ENCODE data around the gene TBX3.

TBX3 gene

DNA sequence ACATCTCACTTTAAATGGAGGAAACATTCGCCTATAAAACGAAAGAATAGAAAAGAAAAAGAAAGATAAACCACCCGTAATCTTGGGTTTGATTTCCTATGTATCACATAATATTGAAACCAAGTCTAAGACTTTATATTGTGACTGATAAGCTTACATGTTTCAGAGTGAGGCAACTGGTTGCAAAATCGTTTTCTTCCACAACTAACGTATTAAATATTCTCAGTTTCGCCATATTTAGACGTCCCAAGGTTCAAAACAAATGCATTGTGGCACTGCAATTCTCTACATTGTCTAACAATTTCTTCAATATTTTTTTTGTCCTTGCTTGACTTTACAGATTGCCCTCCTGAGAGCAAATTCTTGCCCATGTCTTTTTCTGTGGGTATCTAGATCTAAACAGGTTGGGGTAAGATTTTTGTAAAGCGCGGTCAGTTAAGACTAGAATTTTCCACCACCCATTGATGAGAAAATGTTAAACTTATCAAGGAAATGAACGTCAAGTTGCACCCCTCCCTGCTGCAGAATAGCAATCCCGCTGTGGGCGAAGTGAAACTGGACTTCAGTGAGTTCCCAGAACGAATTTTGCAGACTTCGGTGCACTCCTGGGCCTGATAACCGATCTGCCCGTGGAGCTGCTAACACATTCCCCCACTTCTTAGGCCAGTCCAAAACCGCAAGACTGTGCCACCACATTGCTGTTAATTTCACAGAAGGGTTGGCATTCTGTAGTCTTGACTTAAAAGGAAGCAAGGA lies 2.7 kb downstream of the TBX3 start:
- no peak for DNase-seq

- no peak for DNase-seq
Measured at GRCh38 chr12:114680604-114681069, 3.3 kb downstream of the TBX3 start.

GRCh38 chr12:114679942-114680341 lies 4.0 kb downstream of the TBX3 start:
- DNase-seq, result no peak

- DNase-seq, result no peak
Measured at GRCh38 chr12:114679452-114679875, 4.5 kb downstream of the TBX3 start.

DNA sequence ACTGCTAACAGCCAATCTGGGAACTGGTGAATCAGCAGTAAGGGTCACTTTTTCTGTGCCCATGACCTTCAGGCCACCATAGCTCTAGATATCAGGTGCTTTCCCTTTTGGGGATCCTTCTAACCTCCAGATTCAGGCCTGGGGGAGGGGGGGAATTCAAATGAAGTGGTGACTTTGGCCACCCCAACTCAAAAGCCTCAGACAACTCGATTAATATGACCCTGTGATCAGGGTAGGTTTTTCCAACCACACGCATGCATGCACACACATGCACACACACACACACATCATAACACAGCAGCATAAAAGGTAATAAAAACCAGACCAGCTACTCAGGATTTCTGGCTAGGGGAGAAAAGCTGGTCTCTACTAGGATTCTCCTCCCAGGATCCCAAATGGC lies 5.3 kb downstream of the TBX3 start:
- DNase-seq, result no peak

- no peak for DNase-seq
Measured at GRCh38 chr12:114678028-114678427, 5.9 kb downstream of the TBX3 start.

DNA sequence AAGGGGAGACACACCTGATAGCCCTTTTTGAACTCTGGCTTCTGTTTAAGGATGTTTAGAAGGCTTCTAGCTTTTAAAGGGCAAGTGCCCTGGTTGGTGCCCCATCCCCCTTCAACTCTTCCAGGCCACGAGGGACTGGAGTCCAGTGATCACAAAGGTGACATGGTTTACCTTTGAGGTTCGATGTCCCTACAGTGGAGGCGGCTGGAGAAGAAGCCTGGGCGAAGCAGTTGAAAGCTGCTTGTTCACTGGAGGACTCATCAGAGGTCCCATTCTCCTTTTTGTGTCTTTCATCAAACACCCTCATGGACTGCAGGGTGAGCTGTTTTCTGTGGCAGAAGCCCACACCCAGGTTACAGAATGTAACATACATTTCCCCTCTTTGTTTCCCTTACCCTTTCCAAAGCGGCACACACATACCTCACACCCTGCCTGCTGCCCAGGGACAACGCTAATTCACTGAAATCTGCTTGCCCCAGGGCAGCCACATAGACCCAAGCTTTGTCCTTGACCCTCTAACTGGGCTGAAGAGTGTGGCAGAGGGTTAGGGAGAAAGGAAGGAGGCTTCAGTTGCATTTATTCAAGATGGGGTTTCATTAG lies 7.7 kb downstream of the TBX3 start:
- DNase-seq, result no peak

GRCh38 chr12:114674251-114675047 lies 9.5 kb downstream of the TBX3 start:
- DNase-seq, result no peak

GRCh38 chr12:114673901-114674250 lies 10.1 kb downstream of the TBX3 start:
- no peak for DNase-seq

DNA sequence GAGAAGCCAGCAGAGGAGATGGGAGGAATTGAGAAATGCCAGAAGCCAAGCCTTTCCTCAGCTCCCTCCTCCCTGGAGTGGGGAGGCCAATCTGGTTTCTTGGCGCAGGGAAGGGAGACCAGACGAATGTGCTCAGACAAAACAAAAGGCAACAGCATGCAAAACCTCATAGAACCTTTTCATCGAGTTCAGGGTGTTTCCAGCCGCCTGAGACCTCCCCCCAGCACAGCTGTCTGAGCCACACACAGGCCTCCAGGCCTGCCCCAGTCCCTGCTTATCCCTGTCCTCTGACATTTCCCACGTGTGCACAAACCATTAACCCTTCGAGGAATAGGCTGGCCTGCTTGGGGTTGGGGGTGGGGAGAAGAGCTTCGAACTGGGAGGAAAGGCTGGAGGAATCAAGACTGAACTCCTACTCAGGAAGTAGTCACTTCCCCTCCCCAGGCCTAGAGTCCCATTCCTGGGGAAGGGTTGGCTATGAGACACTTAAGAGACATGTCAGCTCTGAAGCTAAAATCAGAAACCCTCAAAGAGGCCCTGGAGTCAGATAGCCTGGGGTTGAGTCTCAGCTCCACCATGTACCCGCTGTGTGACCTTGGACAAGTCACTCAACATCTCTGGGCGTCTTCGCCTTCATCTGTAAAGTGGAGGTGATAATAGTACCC lies 10.7 kb downstream of the TBX3 start:
- DNase-seq, result no peak

- no peak for DNase-seq
Measured at GRCh38 chr12:114672817-114673168, 11.2 kb downstream of the TBX3 start.

DNA sequence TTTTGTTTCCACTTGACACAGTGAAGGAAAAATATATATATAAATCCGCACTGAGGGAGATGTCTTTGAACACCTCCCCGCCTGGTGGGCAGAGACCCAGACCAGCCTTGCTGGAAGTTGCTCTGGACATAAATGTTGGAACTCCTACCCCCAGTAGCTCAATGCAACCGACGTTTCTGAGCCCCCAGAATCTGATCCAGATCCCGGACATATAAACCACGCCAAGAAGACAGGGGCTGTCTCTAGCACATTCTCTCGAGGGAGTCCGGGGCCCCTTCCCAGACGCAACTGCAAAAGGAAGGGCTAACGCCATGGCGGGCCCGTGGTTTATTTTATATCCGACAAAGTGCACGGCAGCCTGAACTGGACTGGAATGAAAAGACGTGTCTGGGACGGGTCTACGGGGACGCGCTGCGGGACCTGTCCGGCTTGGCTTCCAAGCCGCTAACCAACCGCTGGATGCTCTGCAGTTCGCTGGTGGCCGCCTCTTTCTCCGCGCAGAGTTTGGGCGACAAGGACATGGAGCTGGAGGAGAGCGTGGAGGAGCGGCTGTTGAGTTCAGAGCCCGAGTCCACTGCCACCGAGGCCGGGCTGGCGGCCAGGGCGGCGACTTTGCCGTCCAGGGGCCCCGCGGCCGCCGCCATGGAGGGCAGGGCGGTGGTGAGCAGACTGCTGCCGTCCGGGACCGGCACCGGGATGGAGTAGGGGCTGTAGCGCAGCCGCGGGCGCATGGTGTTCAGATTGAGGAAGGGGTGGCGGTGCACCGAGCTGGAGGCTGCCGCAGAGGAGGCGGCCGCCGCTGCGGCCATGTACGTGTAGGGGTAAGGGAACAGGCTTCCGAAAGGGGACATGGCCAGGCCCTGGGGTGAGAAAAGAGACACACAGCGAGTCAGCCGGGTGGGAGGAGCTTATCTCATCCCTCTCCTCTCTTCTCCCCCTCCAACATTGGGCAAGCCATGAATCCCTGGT lies 12.2 kb downstream of the TBX3 start:
- DNase-seq, result no peak

- no peak for DNase-seq
Measured at GRCh38 chr12:114671066-114671442, 12.9 kb downstream of the TBX3 start.

DNA sequence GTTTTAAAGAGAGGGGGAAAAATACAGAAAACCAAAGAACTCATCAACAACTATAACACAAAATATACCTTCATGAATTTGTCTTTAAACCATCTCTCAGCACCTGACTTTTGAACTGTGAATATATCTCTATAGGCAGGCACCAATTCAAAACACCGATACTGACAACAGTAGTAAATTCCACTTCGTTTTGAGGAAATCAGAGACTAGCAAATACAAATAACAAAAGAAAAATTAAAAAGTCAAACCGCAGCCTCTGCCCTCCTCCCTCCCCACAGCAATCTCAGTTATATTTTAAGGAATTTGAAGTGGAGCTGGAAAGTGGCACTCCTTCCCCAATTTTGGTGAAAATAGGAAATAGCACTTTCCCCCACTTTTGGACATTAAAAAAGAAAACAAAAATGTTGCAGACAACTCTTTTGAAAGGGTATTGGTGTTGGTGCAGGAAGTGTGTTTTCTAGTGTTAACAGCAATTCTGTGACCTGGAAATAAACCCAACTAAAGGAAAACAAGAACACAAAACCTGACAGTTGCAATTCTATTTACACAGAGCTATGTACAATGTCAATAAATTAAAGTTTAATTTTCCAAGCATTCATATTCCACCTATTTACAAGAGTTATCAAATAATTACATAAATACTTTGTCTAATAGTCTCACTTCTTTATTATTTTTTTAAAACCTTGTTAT lies 13.5 kb downstream of the TBX3 start:
- no peak for DNase-seq

DNA sequence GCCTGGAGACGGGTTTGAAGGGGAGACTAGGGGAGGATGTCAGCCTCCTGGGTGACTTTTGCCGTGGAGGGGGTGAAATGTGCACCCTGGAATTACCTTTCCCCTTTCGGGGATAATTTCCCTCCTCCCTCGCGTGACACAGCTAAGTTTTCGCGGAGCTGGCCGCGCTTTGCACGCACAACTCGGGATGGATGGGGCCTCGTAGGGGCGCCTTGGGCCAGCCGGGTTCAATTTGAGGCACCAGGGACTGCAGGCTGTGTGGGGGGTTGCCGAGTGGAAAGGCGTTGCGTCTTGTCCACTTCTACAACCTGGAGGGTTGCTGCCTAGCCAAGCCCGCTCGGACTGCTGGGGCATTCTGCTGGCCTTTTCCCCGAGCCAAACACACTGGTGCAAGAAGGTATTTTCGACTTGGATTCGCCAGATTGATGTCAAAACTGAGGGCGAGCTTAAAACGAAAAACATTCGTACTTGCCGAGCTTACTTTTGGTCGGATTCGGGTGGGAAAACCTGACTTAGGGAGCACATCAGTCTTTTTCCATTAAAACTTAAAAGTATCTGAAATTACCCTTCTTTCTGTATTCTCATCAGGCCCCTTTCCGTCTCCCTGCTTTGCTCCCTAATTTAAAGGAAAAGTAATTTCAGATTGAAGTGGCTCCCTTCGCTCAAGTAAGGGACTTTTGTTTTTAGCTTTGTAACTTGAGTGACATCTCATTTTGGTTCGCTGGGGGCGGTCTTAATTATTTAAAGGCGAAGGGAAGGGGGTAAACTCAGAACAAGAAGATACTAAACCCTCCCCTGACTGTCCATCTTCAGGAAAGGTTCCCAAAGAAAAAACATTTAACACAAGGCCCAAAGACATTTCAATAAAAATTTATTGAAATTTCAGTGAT lies 14.3 kb downstream of the TBX3 start:
- no peak for DNase-seq

- no peak for DNase-seq
Measured at GRCh38 chr12:114668886-114669288, 15.1 kb downstream of the TBX3 start.

- no peak for DNase-seq
Measured at GRCh38 chr12:114668151-114668885, 15.7 kb downstream of the TBX3 start.

DNA sequence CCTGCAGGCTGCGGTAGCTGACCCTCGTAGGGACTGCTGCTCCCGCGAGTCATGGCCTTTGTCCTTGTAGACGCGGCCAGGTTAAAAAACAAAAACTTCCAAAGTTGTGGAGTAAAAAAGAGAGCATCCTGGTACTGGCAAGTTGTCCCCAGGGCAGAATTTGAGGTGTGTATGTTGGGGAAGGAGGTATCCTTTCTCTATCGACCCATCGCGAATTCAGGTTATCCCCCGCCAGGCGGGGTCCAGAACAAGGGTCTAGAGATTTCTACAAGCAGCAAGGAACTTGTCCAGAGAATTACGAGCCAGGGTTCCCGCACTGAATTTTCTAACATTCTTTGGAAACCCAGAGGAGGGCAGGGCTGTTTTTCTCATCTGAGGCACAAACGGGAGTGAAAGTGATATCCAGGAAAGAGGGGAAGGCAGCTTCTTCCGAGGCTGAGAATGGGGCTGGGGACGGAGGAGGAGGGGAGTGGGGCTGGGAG lies 16.3 kb downstream of the TBX3 start:
- DNase-seq, result no peak
